ENCODE measurements around the gene UGT1A6. TPM values are rescaled to one million over a fixed set of nuclear protein-coding genes. Genes with fewer than 3 reads are reported as not detected.
"Not testable (repeated sequence)": the region's sequence is repeated elsewhere in the genome, so short reads cannot be mapped to it uniquely, and the experiment has no call there.

The UGT1A6 gene
- total RNA-seq, 1 experiment from 2014 or later, result 549 TPM

DNA sequence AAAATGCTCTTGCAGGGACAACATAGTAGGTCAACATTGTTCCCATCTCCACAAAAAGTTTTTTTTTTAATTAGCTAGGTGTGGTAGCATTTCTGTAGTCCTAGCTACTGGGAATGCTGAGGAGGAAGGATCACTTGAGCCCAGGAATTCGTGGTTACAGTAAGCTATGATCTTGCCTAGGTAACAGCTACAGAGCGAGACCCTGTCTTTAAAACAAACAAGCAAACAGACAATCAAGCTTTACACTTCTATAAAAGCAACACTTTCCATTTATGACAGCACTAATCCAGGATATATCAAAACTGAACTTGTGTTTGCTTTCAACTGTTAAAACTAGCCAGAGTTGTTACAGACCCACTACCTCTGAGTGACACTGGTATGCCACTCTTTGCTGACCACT lies 48.2 kb downstream of the UGT1A6 start:
- 0 out of 2 replicates have a peak overlapping the region, but pooled peaks have one; percentile 9 for H3K27ac ChIP-seq
- H2AFZ ChIP-seq, result no peak overlapping the region
- peaks cover 40% of the 10 kb centered on the region for H3F3A ChIP-seq (ENCODE audit: insufficient read depth, low read depth)
- POLR2A ChIA-PET (ENCODE audit: unreplicated experiment), result interaction anchor here (0.6 kb wide), 3 partner anchors 41 to 1330 kb away, joined by 3 to 8 read pairs (median 3); no protein-coding TSS in a partner anchor
- DNase-seq, result peak in 1 of 2 experiments; percentile 26
- intact Hi-C loops (cut with micrococcal nuclease; ENCODE audit: unreplicated experiment), result no loop called here
- H3K4me2 ChIP-seq, result no peak overlapping the region
- no peaks in the 10 kb centered on the region for H3K4me1 ChIP-seq (replicated peaks; ENCODE audit: insufficient read depth)
- H3K9me3 ChIP-seq (ENCODE audit: insufficient read depth, low read depth), result no peaks in the 10 kb centered on the region
- no peak overlapping the region for H3K4me3 ChIP-seq
- CTCF ChIA-PET, result no interaction called here
- no peaks in the 10 kb centered on the region for H3K9me2 ChIP-seq (ENCODE audit: insufficient read depth)
- peaks cover 53% of the 10 kb centered on the region for H4K20me1 ChIP-seq (ENCODE audit: insufficient read depth)
- TF ChIP-seq EZH2 (IDR thresholded peaks at IDR 0.05; ENCODE audit: low read depth), result no peak
- TF ChIP-seq, protein P1, sequence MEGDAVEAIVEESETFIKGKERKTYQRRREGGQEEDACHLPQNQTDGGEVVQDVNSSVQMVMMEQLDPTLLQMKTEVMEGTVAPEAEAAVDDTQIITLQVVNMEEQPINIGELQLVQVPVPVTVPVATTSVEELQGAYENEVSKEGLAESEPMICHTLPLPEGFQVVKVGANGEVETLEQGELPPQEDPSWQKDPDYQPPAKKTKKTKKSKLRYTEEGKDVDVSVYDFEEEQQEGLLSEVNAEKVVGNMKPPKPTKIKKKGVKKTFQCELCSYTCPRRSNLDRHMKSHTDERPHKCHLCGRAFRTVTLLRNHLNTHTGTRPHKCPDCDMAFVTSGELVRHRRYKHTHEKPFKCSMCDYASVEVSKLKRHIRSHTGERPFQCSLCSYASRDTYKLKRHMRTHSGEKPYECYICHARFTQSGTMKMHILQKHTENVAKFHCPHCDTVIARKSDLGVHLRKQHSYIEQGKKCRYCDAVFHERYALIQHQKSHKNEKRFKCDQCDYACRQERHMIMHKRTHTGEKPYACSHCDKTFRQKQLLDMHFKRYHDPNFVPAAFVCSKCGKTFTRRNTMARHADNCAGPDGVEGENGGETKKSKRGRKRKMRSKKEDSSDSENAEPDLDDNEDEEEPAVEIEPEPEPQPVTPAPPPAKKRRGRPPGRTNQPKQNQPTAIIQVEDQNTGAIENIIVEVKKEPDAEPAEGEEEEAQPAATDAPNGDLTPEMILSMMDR (conservative IDR thresholded peaks at IDR 0.05), result no peak
- peaks cover 95% of the 10 kb centered on the region for H3K79me2 ChIP-seq (ENCODE audit: low read depth)
- H3K27me3 ChIP-seq (ENCODE audit: insufficient read depth, low read depth), result no peaks in the 10 kb centered on the region
- H3K36me3 ChIP-seq (ENCODE audit: low read depth), result peaks cover 77% of the 10 kb centered on the region
- BruUV-seq (replicated peaks), result no TSS peak

DNA sequence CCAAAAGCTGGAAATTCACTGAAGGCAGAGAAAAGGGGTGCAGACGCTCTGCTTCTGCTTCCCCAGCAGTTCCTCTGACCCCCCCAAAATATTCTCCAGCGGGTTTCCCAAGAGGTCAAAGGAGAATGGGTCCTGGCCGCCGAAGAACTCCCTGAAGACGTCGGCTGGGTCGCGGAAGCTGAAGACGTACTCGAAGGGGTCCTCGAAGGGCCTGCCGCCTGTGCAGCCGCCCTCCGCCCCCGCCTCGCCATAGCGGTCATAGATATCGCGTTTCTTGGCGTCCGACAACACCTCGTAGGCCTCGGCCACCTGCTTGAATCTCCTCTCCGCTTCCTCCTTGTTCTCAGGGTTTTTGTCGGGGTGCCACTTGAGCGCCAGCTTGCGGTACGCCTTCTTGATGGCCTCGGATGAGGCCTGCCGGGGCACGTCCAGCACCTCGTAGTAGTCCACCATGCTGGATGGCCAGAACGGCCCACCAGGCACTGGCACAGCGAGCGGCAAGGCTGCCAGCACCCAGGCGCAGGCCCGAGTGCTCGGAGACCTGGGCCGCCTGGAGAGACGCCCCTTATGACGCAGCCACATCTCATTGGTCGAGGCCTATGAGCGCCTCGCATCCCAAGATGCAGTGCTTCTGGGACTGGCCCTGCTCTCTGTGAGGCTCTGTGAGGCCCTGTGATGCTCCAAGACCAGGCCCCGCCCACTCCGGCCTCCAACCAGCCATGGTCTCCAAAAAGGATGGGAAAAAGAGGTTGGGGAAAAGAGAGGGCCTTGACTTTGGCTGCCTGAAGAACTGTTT lies 51.0 kb downstream of the UGT1A6 start:
- BruUV-seq (replicated peaks), result no TSS peak
- peaks cover 40% of the 10 kb centered on the region; the same call in 1 of the 2 replicates for H3F3A ChIP-seq (ENCODE audit: insufficient read depth, low read depth)
- H2AFZ ChIP-seq, result no peak overlapping the region
- DNase-seq, result peak in 1 of 2 experiments; percentile 26
- no peaks in the 10 kb centered on the region for H3K27me3 ChIP-seq (ENCODE audit: insufficient read depth, low read depth)
- peaks cover 29% of the 10 kb centered on the region for H4K20me1 ChIP-seq (ENCODE audit: insufficient read depth)
- no peak overlapping the region for H3K27ac ChIP-seq
- H3K9me2 ChIP-seq (ENCODE audit: insufficient read depth), result no peaks in the 10 kb centered on the region
- peaks cover 95% of the 10 kb centered on the region for H3K79me2 ChIP-seq (ENCODE audit: low read depth)
- H3K4me1 ChIP-seq (replicated peaks; ENCODE audit: insufficient read depth), result no peaks in the 10 kb centered on the region
- ChIA-PET POLR2A (ENCODE audit: unreplicated experiment) (no interaction called here), CTCF (interaction anchor here (0.6 kb wide), 1 partner anchor 18 kb away, joined by 3 read pairs; no protein-coding TSS in a partner anchor)
- intact Hi-C loops (cut with micrococcal nuclease; ENCODE audit: unreplicated experiment), result no loop called here
- H3K4me2 ChIP-seq, result no peak overlapping the region
- TF ChIP-seq EZH2 (IDR thresholded peaks at IDR 0.05; ENCODE audit: low read depth), result no peak
- TF ChIP-seq, protein P1 (conservative IDR thresholded peaks at IDR 0.05), result no peak
- H3K4me3 ChIP-seq, result no peak overlapping the region
- peaks cover 76% of the 10 kb centered on the region for H3K36me3 ChIP-seq (ENCODE audit: low read depth)
- H3K9me3 ChIP-seq (ENCODE audit: insufficient read depth, low read depth), result no peaks in the 10 kb centered on the region

DNA sequence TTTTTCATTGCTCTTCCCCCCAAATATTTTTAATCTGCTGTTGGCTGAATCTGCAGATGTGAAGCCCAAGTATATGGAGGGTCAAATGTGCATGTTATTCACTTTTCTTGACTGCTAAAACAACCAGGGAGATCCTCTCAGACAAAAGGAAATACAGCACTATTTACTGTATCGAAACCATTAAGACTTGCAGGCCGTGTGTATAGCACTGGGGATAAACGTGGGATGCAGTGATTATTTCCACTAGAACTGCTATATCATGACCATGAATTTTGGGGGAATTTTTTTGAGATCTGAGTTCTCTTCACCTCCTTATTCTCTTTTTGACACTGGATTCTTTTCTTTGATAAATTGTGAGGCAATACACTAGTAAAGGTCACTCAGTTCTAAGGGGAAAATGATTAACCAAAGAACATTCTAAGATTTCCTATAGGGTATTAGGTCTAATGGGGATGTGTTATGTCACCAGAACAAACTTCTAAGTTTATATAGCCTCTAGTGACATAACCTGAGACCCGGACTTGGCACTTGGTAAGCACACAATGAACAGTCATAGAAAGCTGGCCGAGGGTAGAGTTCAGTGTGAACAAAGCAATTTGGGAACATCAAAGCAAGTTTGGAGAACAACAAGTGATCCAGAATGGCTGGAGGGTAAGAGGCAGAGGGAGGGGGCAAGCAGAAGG lies 52.5 kb downstream of the UGT1A6 start:
- POLR2A ChIA-PET (ENCODE audit: unreplicated experiment), result no interaction called here
- no peaks in the 10 kb centered on the region for H3K9me2 ChIP-seq (ENCODE audit: insufficient read depth)
- no peak overlapping the region for H2AFZ ChIP-seq
- peaks cover 45% of the 10 kb centered on the region for H3F3A ChIP-seq (ENCODE audit: insufficient read depth, low read depth)
- no peak overlapping the region for H3K4me3 ChIP-seq
- peaks cover 95% of the 10 kb centered on the region for H3K79me2 ChIP-seq (ENCODE audit: low read depth)
- intact Hi-C loops (cut with micrococcal nuclease; ENCODE audit: unreplicated experiment), result no loop called here
- CTCF ChIA-PET, result no interaction called here
- BruUV-seq (replicated peaks), result no TSS peak
- H3K9me3 ChIP-seq (ENCODE audit: insufficient read depth, low read depth), result peaks cover 8% of the 10 kb centered on the region
- peak in 1 of 2 experiments; percentile 30 for DNase-seq
- peaks cover 19% of the 10 kb centered on the region for H4K20me1 ChIP-seq (ENCODE audit: insufficient read depth)
- no peaks in the 10 kb centered on the region for H3K4me1 ChIP-seq (replicated peaks; ENCODE audit: insufficient read depth)
- H3K27me3 ChIP-seq (ENCODE audit: insufficient read depth, low read depth), result no peaks in the 10 kb centered on the region
- H3K4me2 ChIP-seq, result no peak overlapping the region
- H3K36me3 ChIP-seq (ENCODE audit: low read depth), result peaks cover 88% of the 10 kb centered on the region
- TF ChIP-seq EZH2 (IDR thresholded peaks at IDR 0.05; ENCODE audit: low read depth), result no peak
- TF ChIP-seq, protein P1 (conservative IDR thresholded peaks at IDR 0.05), result no peak
- H3K27ac ChIP-seq, result no peak overlapping the region

DNA sequence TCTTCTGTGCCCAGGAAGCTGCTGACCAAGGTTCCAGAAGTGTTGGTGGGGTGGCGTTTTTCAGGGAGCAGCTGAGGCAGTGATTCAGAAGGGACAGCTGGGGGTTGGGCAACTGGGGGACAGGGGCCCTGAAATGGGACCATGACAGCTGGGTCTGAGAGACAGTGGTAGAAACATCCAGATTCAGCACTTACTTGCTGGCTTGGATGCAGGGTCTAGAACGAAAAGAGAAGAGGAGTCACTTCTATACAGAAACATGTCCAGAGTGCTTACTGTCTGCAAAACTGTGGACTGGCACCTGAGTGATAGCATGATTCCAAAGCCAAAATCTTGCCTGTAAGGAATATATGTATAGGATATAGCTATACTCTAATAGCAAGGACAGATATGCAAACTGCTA lies 53.1 kb downstream of the UGT1A6 start:
- peaks cover 16% of the 10 kb centered on the region for H4K20me1 ChIP-seq (ENCODE audit: insufficient read depth)
- peak in 1 of 2 experiments; percentile 26 for DNase-seq
- BruUV-seq (replicated peaks); H3K27ac ChIP-seq; intact Hi-C loops (cut with micrococcal nuclease; ENCODE audit: unreplicated experiment); POLR2A ChIA-PET (ENCODE audit: unreplicated experiment); H2AFZ ChIP-seq; H3K27me3 ChIP-seq (ENCODE audit: insufficient read depth, low read depth); H3K4me1 ChIP-seq (replicated peaks; ENCODE audit: insufficient read depth); H3K9me3 ChIP-seq (ENCODE audit: insufficient read depth, low read depth); H3K9me2 ChIP-seq (ENCODE audit: insufficient read depth); H3K4me3 ChIP-seq; CTCF ChIA-PET; H3K4me2 ChIP-seq: not testable (repeated sequence)
- peaks cover 87% of the 10 kb centered on the region for H3K36me3 ChIP-seq (ENCODE audit: low read depth)
- H3F3A ChIP-seq (ENCODE audit: insufficient read depth, low read depth), result peaks cover 45% of the 10 kb centered on the region
- peaks cover 95% of the 10 kb centered on the region for H3K79me2 ChIP-seq (ENCODE audit: low read depth)
